AG04449 (cell line): Measurements from ENCODE around the gene PLEKHS1.
"Not testable (repeated sequence)": the region's sequence is repeated elsewhere in the genome, so short reads cannot be mapped to it uniquely, and the experiment has no call there.

Source experiments
- CTCF ChIA-PET: fragments of 350-600 bp; formaldehyde crosslinking; extraction: SDS; loops from one replicate; lab custom pipeline; 2021; ENCODE audit warnings: antibody characterized with exemption; lab: Yijun Ruan, JAX
- POLR2A ChIA-PET: fragments of 400-600, 350-600 bp; formaldehyde crosslinking; extraction: SDS; loops from one replicate; lab custom pipeline; 2020; ENCODE audit warnings: antibody characterized with exemption, inconsistent platforms; lab: Yijun Ruan, JAX
- DNase-seq: peaks from one replicate; pipeline ENCODE4 v3.0.0-alpha.2; 2010; ENCODE audit warnings: low read depth, low spot score
- H3K4me3 ChIP-seq: 2 replicates; pipeline ENCODE4 v1.5.1; 2011; ENCODE audit warnings: low read depth, mild to moderate bottlenecking, control low read depth, low read length
- CTCF ChIP-seq: IDR thresholded peaks from one replicate; pipeline ENCODE4 v1.5.1; 2011; ENCODE audit warnings: mild to moderate bottlenecking, moderate library complexity, low read length, control low read depth, inconsistent platforms; ENCODE audit not compliant: insufficient read depth; ENCODE audit errors: missing control alignments

The PLEKHS1 gene

GRCh38 chr10:113808168-113808567 is 56.7 kb downstream of the PLEKHS1 start:
- no peak for DNase-seq
- no peak for TF ChIP-seq CTCF
- no peak overlapping the region for H3K4me3 ChIP-seq
- CTCF ChIA-PET, result interaction anchor here (1.7 to 14.1 kb wide), 2 partner anchors 9 to 297 kb away, joined by 6 to 335 read pairs; no protein-coding TSS in a partner anchor
- POLR2A ChIA-PET, result no interaction called here

GRCh38 chr10:113814700-113815099 is 63.2 kb downstream of the PLEKHS1 start:
- DNase-seq, POLR2A ChIA-PET, H3K4me3 ChIP-seq: not testable (repeated sequence)
- CTCF ChIA-PET, result interaction anchor here (1.7 kb wide), 1 partner anchor 12 kb away, joined by 3 read pairs; no protein-coding TSS in a partner anchor

GRCh38 chr10:113819989-113820388 is 68.5 kb downstream of the PLEKHS1 start:
- ChIA-PET POLR2A (interaction anchor here (0.7 kb wide), 1 partner anchor 10 kb away, joined by 4 read pairs; no protein-coding TSS in a partner anchor), CTCF (no interaction called here)
- no peak overlapping the region for H3K4me3 ChIP-seq
- DNase-seq, result no peak
- TF ChIP-seq CTCF, result no peak

- DNase-seq, result no peak
- no peak overlapping the region for H3K4me3 ChIP-seq
- POLR2A ChIA-PET, result no interaction called here
- TF ChIP-seq CTCF, result no peak
- CTCF ChIA-PET, result no interaction called here
These were observed 69.0 kb downstream of the PLEKHS1 start for GRCh38 chr10:113820507-113820906.

- POLR2A ChIA-PET, DNase-seq, H3K4me3 ChIP-seq: not testable (repeated sequence)
- CTCF ChIA-PET, result interaction anchor here (0.9 kb wide), 1 partner anchor 26 kb away, joined by 3 read pairs; no protein-coding TSS in a partner anchor
These were observed 69.8 kb downstream of the PLEKHS1 start for GRCh38 chr10:113821306-113821705.

GRCh38 chr10:113822174-113822573 is 70.7 kb downstream of the PLEKHS1 start:
- TF ChIP-seq CTCF, result no peak
- DNase-seq, result no peak
- ChIA-PET POLR2A (no interaction called here), CTCF (interaction anchor here (0.9 to 1.1 kb wide), 3 partner anchors 16 to 27 kb away, joined by 3 read pairs; no protein-coding TSS in a partner anchor)
- no peak overlapping the region for H3K4me3 ChIP-seq

GRCh38 chr10:113823389-113823788 is 71.9 kb downstream of the PLEKHS1 start:
- H3K4me3 ChIP-seq, result no peak overlapping the region
- CTCF ChIA-PET, result interaction anchor here (1.1 kb wide), 1 partner anchor 25 kb away, joined by 3 read pairs; no protein-coding TSS in a partner anchor
- DNase-seq, result no peak
- POLR2A ChIA-PET, result no interaction called here
- no peak for TF ChIP-seq CTCF
